Fibroblast of pulmonary artery (primary cell): Measurements from ENCODE around the gene GTPBP6.
"Not testable (repeated sequence)": the region's sequence is repeated elsewhere in the genome, so short reads cannot be mapped to it uniquely, and the experiment has no call there.

Source experiments
- DNase-seq: peaks from one replicate; pipeline ENCODE4 v3.0.0-alpha.2; 2010; ENCODE audit warnings: low read depth
- H3K4me3 ChIP-seq: replicated peaks from 2 replicates; pipeline ENCODE4 v1.5.1; 2011; ENCODE audit warnings: low read depth, mild to moderate bottlenecking, control low read depth, low read length, moderate library complexity
- TF ChIP-seq, protein P1 (sequence below): IDR thresholded peaks from 2 replicates; pipeline ENCODE4 v1.5.1; 2011; ENCODE audit warnings: mild to moderate bottlenecking, control low read depth, low read length, inconsistent platforms; ENCODE audit errors: missing control alignments

Gene GTPBP6

DNA sequence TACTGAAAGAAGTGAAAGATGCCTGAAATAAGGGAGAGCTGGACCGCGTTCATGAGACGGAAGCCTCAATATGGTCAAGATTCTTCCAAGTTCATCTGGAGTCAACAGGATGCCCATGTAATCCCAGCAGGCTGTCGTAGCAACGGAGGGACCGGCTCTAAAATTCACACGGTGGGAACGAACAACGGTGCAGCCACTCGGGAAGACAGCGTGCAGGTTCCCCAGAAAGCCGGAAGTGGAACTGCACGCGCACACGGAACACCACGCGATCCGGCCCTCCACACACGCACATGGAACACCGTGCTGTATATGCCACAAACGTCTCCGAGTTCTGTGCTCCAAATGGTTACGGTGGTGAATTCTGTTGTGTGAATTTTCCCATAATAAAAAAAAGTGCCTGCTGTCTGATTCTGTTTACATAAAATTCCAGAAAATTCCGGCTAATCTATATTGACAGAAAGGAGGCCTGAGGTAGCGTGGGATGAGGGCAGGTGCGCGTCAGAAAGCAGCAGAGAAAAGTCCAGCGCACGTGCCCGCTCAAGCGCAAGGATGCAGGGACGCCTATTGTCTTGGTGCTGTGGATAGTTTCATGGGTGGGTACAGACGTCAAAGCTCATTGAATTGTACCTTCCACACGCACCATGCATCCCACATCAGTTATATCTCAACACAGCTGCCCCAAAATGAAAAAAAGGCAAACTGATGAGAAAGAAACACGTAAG, 36.9 kb upstream of the GTPBP6 start:
- DNase-seq = no peak
- H3K4me3 ChIP-seq = no peak overlapping the region
- TF ChIP-seq, protein P1, sequence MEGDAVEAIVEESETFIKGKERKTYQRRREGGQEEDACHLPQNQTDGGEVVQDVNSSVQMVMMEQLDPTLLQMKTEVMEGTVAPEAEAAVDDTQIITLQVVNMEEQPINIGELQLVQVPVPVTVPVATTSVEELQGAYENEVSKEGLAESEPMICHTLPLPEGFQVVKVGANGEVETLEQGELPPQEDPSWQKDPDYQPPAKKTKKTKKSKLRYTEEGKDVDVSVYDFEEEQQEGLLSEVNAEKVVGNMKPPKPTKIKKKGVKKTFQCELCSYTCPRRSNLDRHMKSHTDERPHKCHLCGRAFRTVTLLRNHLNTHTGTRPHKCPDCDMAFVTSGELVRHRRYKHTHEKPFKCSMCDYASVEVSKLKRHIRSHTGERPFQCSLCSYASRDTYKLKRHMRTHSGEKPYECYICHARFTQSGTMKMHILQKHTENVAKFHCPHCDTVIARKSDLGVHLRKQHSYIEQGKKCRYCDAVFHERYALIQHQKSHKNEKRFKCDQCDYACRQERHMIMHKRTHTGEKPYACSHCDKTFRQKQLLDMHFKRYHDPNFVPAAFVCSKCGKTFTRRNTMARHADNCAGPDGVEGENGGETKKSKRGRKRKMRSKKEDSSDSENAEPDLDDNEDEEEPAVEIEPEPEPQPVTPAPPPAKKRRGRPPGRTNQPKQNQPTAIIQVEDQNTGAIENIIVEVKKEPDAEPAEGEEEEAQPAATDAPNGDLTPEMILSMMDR = no peak

DNA sequence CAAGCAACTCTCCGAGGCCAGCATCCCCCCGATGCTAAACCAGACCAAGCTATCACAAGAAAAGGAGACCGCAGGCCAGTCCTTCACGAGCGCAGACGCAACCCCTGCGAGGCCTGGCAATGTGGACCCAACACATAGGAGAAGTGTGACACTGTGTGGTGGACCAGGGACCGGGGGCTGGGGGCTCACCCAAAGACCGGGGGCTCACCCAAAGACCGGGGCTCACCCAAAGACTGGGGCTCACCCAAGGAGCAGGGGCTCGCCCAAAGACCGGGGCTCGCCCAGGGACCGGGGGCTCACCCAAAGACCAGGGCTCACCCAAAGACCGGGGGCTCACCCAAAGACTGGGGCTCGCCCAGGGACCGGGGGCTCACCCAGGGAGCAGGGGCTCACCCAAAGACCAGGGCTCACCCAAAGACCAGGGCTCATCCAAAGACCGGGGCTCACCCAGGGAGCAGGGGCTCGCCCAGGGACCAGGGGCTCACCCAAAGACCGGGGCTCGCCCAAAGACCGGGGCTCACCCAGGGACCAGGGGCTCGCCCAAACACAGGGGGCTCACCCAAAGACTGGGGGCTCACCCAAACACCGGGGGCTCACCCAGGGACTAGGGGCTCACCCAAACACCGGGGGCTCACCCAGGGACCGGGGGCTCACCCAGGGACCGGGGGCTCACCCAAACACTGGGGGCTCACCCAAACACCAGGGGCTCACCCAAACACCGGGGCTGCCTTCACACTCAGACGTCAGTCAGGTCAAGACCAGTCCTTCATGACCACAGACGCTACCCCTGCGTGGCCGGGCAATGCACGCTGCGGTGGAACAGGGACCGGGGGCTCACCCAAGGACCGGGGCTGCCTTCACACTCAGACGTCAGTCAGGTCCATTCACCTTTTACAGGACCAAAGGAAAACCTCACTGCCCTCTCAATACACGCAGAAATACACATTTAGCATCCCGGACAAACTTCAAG, 35.3 kb upstream of the GTPBP6 start:
- TF ChIP-seq, protein P1 = no peak
- DNase-seq = no peak
- no peak overlapping the region for H3K4me3 ChIP-seq

DNA sequence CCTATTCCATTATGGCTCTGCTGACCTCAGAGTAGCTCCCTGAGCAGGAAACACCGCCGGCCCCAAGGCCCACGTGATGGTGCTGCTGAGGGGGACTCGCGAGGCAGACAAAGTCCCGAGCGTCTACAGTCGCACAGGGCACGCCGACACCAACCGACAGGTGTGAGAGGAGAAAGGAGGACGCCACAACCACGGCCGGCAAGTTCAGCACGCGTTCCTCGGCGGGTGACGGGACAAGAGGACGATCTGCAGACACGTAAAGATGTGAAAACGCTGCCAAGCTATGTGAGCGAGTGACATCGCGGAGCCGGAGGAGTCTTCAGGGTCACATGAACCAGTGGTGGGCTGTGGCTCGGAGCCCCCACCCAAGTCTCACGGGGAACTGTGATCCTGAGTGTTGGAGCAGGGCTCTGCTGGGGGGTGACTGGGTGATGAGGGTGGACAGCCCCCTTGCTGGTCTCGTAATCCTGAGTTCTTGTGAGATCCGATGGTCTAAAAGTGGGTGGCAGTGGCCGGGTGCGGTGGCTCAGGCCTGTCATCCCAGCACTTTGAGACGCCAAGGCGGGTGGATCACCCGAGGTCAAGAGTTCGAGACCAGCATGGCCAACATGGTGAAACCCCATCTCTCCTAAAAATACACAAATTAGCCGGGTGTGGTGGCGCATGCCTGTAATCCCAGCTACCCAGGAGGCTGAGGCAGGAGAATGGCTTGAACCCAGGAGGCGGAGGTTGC, 34.2 kb upstream of the GTPBP6 start:
- no peak overlapping the region for H3K4me3 ChIP-seq
- DNase-seq = no peak
- TF ChIP-seq, protein P1 = no peak

DNA sequence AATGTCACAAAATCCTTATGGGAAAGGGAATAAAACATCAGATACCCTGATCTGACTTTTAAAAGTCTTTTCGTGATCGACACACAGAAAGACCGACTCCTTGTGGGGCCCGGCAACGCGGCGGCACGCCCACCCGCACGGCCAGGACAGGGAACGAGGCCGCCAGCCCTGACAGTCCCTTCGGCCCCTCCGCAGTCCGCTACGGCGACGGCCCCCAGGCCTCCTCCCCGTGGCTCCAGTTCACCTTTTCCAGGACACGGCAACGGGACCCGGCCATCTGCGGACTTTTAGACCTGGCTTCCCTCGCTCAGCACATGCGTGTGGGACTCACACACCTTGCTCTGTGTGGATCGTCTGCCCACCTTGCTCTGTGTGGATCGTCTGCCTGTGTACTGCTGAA, 33.6 kb upstream of the GTPBP6 start:
- DNase-seq = no peak
- TF ChIP-seq, protein P1 = no peak
- no peak overlapping the region for H3K4me3 ChIP-seq

DNA sequence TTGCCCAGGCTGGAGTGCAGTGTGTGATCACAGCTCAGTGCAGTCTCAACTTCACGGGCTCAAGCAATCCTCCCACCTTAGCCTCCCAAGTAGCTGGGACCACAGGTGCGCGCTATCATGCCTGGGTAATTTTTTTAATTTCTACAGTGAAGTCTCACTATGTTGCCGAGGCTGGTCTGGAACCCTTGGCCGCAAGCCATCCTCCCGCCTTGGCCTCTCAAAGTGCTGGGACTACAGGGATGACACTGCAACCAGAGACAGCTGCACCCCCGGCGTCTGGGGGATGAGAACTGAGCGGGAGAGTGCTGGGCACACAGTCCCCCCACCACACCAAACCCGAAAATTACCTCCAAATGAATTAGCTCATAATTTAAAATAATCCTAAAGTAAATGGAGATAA, 33.1 kb upstream of the GTPBP6 start:
- TF ChIP-seq, protein P1 = no peak
- no peak overlapping the region for H3K4me3 ChIP-seq
- DNase-seq = no peak

DNA sequence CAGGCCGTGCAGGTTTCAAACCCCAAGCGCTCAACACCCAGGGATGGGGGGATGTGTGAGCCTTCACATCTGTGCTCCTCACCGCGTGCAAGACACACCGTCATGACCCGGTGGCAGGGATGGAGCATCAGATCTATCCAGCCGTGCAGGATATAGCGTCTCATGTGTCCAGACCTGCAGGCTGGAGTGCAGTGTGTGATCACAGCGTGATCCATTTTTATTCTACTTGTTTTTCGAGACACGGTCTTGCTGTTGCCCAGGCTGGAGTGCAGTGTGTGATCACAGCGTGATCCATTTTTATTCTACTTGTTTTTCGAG, 32.7 kb upstream of the GTPBP6 start:
- H3K4me3 ChIP-seq, DNase-seq: not testable (repeated sequence)
